Effector memory CD8-positive, alpha-beta T cell (primary cell): ENCODE data around the gene SCFD1.
"Not testable (repeated sequence)": the region's sequence is repeated elsewhere in the genome, so short reads cannot be mapped to it uniquely, and the experiment has no call there.

Experiments used
- ATAC-seq: fragments of 150-1000 bp; cut with Tn5 transposase; replicated peaks from 2 replicates; pipeline ENCODE4 v1.10.0; 2021; ENCODE audit warnings: mild to moderate bottlenecking, moderate library complexity
- DNase-seq, 3 experiments: peaks; one replicate each; pipeline ENCODE4 v3.0.0; 2021
- H3K27ac Mint-ChIP-seq, 2 donors: one replicate each; pipeline ENCODE4 v1.8.0; 2022; ENCODE audit warnings: mild to moderate bottlenecking in 2 of 2, mixed read lengths in 2 of 2, moderate library complexity in 2 of 2
- H3K27me3 Mint-ChIP-seq, 2 donors: one replicate each; pipeline ENCODE4 v1.8.0; 2022; ENCODE audit warnings: mixed read lengths in 2 of 2
- H3K36me3 Mint-ChIP-seq: one replicate; pipeline ENCODE4 v1.8.0; 2022; ENCODE audit warnings: mild to moderate bottlenecking, moderate library complexity, mixed read lengths; ENCODE audit not compliant: insufficient read depth
- H3K4me1 Mint-ChIP-seq, 2 donors: one replicate each; pipeline ENCODE4 v1.8.0; 2022; ENCODE audit warnings: low read depth in 2 of 2, mixed read lengths in 2 of 2
- H3K4me3 Mint-ChIP-seq, 2 donors: one replicate each; pipeline ENCODE4 v1.8.0; 2022; ENCODE audit warnings: mild to moderate bottlenecking in 2 of 2, mixed read lengths in 2 of 2, moderate library complexity in 2 of 2
- H3K9me3 Mint-ChIP-seq, 2 donors: one replicate each; pipeline ENCODE4 v1.8.0; 2022; ENCODE audit warnings: mixed read lengths in 2 of 2
- total RNA-seq, 9 experiments: gene quantifications; one replicate each; lab custom pipeline; 2026; lab: John Stamatoyannopoulos, UW

SCFD1 gene, protein sequence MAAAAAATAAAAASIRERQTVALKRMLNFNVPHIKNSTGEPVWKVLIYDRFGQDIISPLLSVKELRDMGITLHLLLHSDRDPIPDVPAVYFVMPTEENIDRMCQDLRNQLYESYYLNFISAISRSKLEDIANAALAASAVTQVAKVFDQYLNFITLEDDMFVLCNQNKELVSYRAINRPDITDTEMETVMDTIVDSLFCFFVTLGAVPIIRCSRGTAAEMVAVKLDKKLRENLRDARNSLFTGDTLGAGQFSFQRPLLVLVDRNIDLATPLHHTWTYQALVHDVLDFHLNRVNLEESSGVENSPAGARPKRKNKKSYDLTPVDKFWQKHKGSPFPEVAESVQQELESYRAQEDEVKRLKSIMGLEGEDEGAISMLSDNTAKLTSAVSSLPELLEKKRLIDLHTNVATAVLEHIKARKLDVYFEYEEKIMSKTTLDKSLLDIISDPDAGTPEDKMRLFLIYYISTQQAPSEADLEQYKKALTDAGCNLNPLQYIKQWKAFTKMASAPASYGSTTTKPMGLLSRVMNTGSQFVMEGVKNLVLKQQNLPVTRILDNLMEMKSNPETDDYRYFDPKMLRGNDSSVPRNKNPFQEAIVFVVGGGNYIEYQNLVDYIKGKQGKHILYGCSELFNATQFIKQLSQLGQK
- total RNA-seq: 94.1 to 152 (median 114) reads per million in 9 experiments

DNA sequence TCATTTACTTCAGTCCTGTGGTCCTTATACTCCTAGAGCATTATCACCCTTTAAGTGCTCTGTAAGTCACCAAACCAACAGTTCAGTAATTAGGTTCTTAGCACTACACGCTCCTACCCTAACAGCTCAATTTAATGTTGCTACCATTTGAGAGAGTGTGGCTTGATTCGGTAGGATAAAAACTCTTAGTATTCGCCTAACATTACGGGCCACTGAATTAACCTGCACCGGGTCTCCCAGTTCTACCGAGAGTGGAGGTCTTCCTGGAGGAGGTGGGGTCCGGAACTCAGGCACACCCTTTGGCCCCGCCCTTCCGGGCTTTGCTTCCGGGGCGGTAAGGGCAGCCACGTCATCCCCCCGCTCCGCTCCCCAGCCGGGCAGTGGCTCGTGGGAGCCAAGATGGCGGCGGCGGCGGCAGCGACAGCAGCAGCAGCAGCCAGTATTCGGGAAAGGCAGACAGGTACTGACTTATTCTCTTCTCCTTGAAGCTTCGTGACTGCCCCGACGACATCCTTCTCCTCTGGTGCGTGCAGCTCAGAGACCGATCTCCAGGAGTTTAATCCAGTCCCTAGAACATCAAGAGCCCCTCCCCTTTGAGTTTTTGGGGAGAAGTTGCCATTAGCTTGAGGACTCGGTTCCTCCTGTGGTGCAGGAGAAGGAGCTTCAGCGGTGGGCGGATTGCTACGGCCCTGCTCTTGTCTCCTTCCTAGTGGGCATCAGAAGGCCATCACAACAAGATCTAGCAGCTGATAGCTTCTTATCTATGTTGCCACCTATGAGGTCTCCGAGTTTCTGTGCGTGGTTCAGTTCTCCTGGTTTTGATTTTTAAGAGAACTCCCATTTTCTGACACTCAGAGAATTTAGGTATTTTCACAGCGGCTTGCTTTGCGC is at the start of gene SCFD1:
Gene SCFD1, plus strand, starts transcription at position 380 of the 891 bp plus-strand sequence. Its CDS starts 20 bp downstream, at position 400.
- peak; percentile 85 to 90 (median 88) for DNase-seq
- peaks cover 16% of the 10 kb centered on the region for H3K36me3 Mint-ChIP-seq
- peaks cover 20 to 22% of the 10 kb centered on the region in 2 donors for H3K4me1 Mint-ChIP-seq
- peak; percentile 98 for ATAC-seq
- no peaks in the 10 kb centered on the region for H3K9me3 Mint-ChIP-seq
- no peaks in the 10 kb centered on the region for H3K27me3 Mint-ChIP-seq
- peak within 1 kb of the TSS; percentile 91 to 98 for H3K4me3 Mint-ChIP-seq
- peak within 1 kb of the TSS; percentile 95 to 97 for H3K27ac Mint-ChIP-seq

DNA sequence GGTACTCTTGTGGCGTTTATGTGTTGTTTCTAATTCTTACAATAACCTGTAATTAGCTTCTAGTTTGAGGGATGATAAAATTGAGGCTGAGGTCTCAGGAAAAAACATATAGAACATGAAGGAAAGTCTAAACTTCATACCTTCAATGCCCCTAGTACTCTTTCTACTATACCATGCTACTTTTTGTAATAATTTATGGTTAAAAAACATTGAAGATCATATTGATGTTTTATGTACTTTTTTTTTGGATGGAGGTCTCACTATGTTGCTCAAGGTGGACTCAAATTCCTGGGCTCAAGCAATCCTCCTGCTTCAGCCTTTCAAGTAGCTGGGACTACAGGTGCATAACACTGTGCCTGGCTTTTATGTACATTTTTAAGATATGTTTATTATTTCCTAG is 49.3 kb upstream of the SCFD1 start:
- ATAC-seq (no peak), DNase-seq (no peak)
- Mint-ChIP-seq H3K9me3 (no peaks in the 10 kb centered on the region), H3K27ac (no peak overlapping the region), H3K4me1 (peaks cover 59 to 90% of the 10 kb centered on the region in 2 donors), H3K27me3 (no peaks in the 10 kb centered on the region), H3K4me3 (no peak overlapping the region), H3K36me3 (peaks cover 4% of the 10 kb centered on the region)

DNA sequence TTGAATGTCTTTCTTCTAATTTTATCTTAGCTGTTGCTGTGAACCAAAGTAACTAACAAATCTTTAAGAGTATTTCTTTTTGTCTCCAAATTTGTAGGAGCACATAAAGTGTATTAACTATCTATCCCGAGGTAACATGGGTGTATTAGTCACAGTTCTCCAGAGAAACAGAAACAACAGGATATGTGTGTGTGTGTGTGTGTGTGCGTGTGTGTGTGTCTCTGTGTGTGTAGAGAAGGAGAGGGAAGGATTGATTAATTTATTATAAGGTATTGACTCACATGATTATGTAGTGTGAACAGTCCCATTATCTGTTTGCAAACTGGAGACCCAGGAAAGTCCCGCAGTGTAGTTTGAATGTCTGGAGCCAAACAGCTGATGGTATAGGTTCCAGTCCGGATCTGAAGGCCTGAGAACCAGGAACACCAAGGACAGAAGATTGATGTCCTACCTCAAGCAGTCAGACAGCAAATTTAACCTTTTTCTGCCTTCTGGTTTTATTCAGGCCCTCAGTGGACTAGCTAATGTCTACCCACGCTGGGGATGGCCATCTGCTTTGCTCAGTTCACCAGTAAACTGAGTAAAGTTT is 48.8 kb upstream of the SCFD1 start:
- no peaks in the 10 kb centered on the region for H3K9me3 Mint-ChIP-seq
- no peak overlapping the region for H3K27ac Mint-ChIP-seq
- H3K27me3 Mint-ChIP-seq: no peaks in the 10 kb centered on the region
- no peak overlapping the region for H3K4me3 Mint-ChIP-seq
- peaks cover 4% of the 10 kb centered on the region for H3K36me3 Mint-ChIP-seq
- H3K4me1 Mint-ChIP-seq: peaks cover 58 to 89% of the 10 kb centered on the region in 2 donors
- ATAC-seq: no peak
- no peak for DNase-seq

DNA sequence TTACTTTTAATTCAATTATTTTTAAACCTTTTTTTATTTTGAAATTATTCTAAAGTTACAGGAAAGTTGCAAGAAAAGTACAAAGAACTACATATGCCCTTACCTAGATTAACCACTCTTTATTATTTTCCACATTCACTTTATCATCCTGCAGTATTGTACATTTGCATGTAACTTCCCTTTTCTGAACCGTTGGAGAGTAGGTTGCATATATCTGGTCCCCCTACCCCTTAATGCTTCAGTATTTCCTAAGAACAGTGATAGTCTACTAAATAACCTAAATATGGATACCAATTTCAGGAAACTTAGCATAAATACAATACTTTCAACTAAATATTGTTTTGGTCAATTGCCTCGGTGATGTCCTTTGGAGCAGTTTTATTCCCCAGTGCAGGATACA is 48.2 kb upstream of the SCFD1 start:
- no peak for DNase-seq
- no peaks in the 10 kb centered on the region for H3K9me3 Mint-ChIP-seq
- H3K27me3 Mint-ChIP-seq: no peaks in the 10 kb centered on the region
- H3K4me3 Mint-ChIP-seq: no peak overlapping the region
- H3K4me1 Mint-ChIP-seq: peaks cover 61 to 88% of the 10 kb centered on the region in 2 donors
- ATAC-seq: no peak
- no peak overlapping the region for H3K27ac Mint-ChIP-seq
- H3K36me3 Mint-ChIP-seq: peaks cover 4% of the 10 kb centered on the region

DNA sequence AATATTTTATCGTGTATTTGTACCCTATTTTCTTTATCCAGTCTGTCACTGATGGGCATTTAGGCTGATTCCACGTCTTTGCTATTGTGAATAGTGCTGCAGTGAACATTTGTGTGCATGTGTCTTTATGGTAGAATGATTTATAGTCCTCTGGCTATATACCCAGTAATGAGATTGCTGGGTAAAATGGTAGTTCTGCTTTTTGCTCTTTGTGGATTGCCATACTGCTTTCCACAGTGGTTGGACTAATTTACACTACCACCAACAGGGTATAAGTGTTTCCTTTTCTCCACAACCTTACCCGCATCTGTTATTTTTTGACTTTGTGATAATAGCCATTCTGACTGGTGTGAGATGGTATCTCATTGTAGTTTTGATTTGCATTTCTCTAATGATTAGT is 47.3 kb upstream of the SCFD1 start:
- peaks cover 54 to 82% of the 10 kb centered on the region in 2 donors for H3K4me1 Mint-ChIP-seq
- H3K36me3 Mint-ChIP-seq, H3K4me3 Mint-ChIP-seq, H3K9me3 Mint-ChIP-seq, H3K27me3 Mint-ChIP-seq, ATAC-seq, H3K27ac Mint-ChIP-seq, DNase-seq: not testable (repeated sequence)

DNA sequence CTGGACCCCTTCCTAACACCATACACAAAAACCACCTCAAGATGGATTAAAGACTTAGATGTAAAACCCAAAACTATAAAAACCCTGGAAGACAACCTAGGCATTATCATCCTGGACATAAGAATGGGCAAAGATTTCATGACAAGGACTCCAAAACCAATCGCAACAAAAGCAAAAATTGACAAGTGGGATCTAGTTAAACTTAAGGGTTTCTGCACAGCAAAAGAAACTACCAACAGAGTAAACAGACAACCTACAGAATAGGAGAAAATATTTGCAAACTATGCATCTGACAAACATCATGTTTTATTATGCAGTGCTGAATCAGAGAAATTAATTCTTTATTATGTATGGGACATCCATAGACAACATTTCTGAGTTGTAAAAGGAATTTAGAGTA is 45.8 kb upstream of the SCFD1 start:
- H3K4me3 Mint-ChIP-seq, H3K36me3 Mint-ChIP-seq, ATAC-seq, H3K9me3 Mint-ChIP-seq, DNase-seq, H3K27me3 Mint-ChIP-seq: not testable (repeated sequence)
- H3K4me1 Mint-ChIP-seq: peaks cover 39 to 66% of the 10 kb centered on the region in 2 donors
- peak overlapping the region in 1 of 2 donors; percentile 4 for H3K27ac Mint-ChIP-seq

DNA sequence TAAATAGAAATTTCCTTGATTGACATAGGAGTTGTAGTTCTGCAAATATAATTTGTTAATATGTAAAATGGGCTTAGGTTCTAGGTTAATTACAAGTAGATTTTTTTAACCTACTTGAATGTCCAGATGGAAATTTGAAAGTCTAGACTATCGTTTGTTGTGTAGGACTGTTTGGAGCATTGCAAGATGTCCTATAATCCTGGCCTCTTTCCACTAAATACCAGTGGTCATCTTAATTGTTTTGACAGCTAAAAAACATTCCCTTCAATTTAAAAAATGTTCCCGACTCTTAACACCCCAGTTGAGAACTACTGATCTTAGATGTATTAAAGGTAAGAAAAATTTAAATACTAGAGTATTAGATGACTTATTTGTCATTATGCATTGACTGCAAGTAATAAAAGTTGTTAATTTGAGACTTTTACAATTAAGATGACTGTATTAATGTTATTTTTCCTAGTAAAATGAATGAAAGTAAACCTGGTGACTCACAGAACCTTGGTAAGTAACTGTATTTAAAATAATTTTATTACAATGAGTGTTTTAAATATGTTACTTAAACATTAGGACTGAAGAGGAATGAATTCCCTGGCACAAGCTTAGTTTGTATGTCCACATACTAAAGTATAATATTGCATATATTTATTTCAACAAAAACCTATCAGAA is 41.4 kb upstream of the SCFD1 start:
- DNase-seq (no peak), ATAC-seq (no peak)
- H3K4me1 Mint-ChIP-seq: peaks cover 29 to 58% of the 10 kb centered on the region in 2 donors
- no peak overlapping the region for H3K4me3 Mint-ChIP-seq
- H3K27ac Mint-ChIP-seq: no peak overlapping the region
- H3K9me3 Mint-ChIP-seq: peaks cover 0 to 5% of the 10 kb centered on the region in 2 donors
- peaks cover 3% of the 10 kb centered on the region for H3K36me3 Mint-ChIP-seq
- no peaks in the 10 kb centered on the region for H3K27me3 Mint-ChIP-seq

DNA sequence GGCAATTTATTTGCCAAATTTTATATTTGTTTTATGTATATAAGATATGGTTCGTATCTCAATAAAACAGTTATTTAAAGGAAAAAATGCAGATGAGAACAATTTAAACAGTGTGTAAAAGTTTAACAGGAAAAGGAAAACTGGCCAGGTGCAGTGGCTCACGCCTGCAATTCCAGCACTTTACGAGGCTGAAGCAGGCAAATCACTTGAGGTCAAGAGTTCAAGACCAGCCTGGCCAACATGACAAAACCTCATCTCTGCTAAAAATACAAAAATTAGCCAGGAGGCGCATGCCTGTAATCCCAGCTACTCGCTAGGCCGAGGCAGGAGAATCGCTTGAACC is 40.9 kb upstream of the SCFD1 start:
- H3K36me3 Mint-ChIP-seq: peaks cover 3% of the 10 kb centered on the region

DNA sequence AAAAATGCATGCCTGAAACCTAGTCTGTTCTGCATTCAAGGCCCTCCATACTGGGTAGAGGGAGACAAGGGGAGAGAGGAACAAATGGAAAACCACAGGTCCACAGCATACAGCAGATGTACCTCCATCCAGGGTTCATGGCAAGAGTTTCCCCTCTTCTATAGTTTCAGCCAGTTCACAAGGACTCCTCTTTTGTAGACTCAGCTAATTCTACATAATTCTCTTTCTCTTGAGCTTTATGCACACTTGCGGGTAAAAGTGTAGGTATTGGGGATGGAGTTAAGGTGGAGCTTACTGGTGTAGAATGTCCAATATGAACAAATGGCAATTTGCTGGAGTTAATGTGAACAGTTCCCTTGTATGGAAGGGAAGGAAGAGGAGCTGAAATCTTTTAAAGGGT is 39.7 kb upstream of the SCFD1 start:
- Mint-ChIP-seq H3K27me3 (no peaks in the 10 kb centered on the region), H3K4me1 (peaks cover 19 to 50% of the 10 kb centered on the region in 2 donors), H3K9me3 (peaks cover 0 to 5% of the 10 kb centered on the region in 2 donors), H3K27ac (peak overlapping the region in 1 of 2 donors; percentile 26), H3K4me3 (no peak overlapping the region), H3K36me3 (peaks cover 3% of the 10 kb centered on the region)
- ATAC-seq (no peak), DNase-seq (no peak)

More for the DNA sequence above, 40.9 kb upstream of the SCFD1 start:
- peaks cover 24 to 58% of the 10 kb centered on the region in 2 donors for H3K4me1 Mint-ChIP-seq
- H3K9me3 Mint-ChIP-seq: peaks cover 0 to 5% of the 10 kb centered on the region in 2 donors
- ATAC-seq (no peak), DNase-seq (no peak)
- H3K27me3 Mint-ChIP-seq: no peaks in the 10 kb centered on the region
- no peak overlapping the region for H3K4me3 Mint-ChIP-seq
- no peak overlapping the region for H3K27ac Mint-ChIP-seq

DNA sequence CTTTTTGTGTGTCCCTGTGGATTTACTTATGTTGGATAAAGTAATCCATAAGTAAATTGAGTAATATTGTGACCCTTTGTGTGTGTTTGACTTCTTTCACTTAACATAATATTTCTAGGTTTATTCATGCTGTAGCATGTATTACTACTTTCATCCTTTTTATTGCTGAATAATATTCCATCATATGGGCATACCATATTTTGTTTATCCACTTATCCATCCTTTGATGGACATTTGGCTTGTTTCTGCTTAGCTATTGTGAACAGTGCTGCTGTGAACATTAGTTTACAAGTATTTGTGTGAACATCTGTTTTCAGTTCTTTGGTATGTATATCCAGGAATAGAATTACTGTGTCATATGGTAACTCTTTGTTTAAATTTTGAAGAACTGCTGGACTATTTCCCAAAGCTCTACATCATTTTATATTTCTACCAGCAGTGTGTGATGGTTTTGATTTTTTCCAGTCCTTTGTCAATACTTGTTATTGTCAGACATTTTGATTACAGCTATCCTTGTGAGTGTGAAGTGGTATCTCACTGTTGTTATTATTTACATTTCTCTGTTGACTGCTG is 38.0 kb upstream of the SCFD1 start:
- Mint-ChIP-seq H3K4me3 (no peak overlapping the region), H3K4me1 (peaks cover 6 to 40% of the 10 kb centered on the region in 2 donors), H3K27ac (no peak overlapping the region), H3K36me3 (peaks cover 3% of the 10 kb centered on the region), H3K9me3 (peaks cover 0 to 5% of the 10 kb centered on the region in 2 donors), H3K27me3 (no peaks in the 10 kb centered on the region)
- DNase-seq (no peak), ATAC-seq (no peak)

DNA sequence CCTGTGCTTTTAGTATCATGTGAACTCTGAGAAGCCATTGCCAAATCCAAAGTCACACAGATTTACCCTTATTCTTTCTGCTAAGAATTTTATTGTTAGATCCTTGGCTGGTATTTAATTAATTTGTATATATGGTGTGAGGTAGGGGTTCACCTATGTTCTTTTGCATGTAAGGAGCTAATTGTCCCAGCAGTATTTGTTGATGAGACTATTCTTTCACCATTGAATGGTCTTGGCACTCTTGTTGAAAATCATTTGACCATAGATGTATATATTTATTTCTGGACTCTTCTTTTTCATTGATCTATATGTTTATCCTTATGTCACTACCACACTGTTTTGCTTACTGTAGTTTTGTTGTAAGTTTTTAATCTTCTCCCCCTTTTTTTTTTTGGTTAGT is 36.9 kb upstream of the SCFD1 start:
- peaks cover 7% of the 10 kb centered on the region for H3K36me3 Mint-ChIP-seq
- peak overlapping the region in 1 of 2 donors; percentile 87 for H3K27ac Mint-ChIP-seq
- ATAC-seq (no peak), DNase-seq (no peak)
- no peaks in the 10 kb centered on the region for H3K27me3 Mint-ChIP-seq
- H3K9me3 Mint-ChIP-seq: peaks cover 0 to 5% of the 10 kb centered on the region in 2 donors
- H3K4me1 Mint-ChIP-seq: peaks cover 6 to 45% of the 10 kb centered on the region in 2 donors
- H3K4me3 Mint-ChIP-seq: no peak overlapping the region

DNA sequence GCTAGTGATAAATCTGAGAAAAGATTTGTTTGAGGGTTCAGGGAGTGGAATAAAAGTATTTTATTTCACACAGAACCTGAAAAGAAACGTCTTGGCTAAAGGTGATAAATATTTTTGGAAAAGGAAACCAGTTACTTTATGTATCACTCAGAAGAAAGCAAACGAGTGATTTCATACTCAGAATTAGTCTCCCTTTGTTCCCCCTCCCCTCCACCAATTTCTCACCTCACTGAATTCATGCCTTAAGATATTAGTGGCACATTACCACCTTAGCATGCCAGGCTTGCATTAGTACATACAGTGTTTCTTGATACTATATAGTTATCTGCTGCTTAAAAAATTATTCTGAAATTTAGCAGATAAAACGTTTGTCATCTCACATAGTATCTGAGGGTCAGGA is 35.0 kb upstream of the SCFD1 start:
- DNase-seq (no peak), ATAC-seq (no peak)
- no peak overlapping the region for H3K27ac Mint-ChIP-seq
- H3K36me3 Mint-ChIP-seq: peaks cover 14% of the 10 kb centered on the region
- H3K9me3 Mint-ChIP-seq: peaks cover 0 to 5% of the 10 kb centered on the region in 2 donors
- H3K4me3 Mint-ChIP-seq: no peak overlapping the region
- peaks cover 6 to 44% of the 10 kb centered on the region in 2 donors for H3K4me1 Mint-ChIP-seq
- no peaks in the 10 kb centered on the region for H3K27me3 Mint-ChIP-seq
